HepG2 (cell line): ENCODE data around the gene FGFR4. TPM values are rescaled to one million over a fixed set of nuclear protein-coding genes. Genes with fewer than 3 reads are reported as not detected.

Source experiments
- ATAC-seq: fragments of 200-7000 bp; cut with Tn5 transposase; 3 replicates; pipeline ENCODE4 v1.9.1; 2020; ENCODE audit warnings: mild to moderate bottlenecking, moderate library complexity
- BruUV-seq: library from RNA; stranded (reverse); fragments of 400-500 nt; replicated peaks from 2 replicates; lab custom pipeline; 2021; lab: Mats Ljungman, UMichigan
- CTCF ChIA-PET: fragments of 300-600 bp; formaldehyde crosslinking; extraction: SDS; loops from one replicate; lab custom pipeline; 2021; ENCODE audit warnings: low total read pairs, inconsistent platforms, low intra/inter-chr PET ratio; lab: Yijun Ruan, JAX
- POLR2A ChIA-PET: fragments of 350-600 bp; sonication (Branson Sonifier 250); formaldehyde crosslinking; loops from one replicate; lab custom pipeline; 2020; ENCODE audit warnings: antibody characterized with exemption, inconsistent platforms; lab: Yijun Ruan, JAX
- DNase-seq: peaks from one replicate; pipeline ENCODE4 v3.0.0-alpha.2; 2015; ENCODE audit warnings: low spot score
- FAIRE-seq: peaks from 3 replicates; lab custom pipeline; 2011; peaks lifted over from hg19 to GRCh38; lab: Jason Lieb, UNC
- H2AFZ ChIP-seq: one replicate; pipeline ENCODE4 v1.6.1; 2011; ENCODE audit warnings: low read length, inconsistent platforms
- H3K27ac ChIP-seq: fragments of 300-600 bp; 3 replicates; pipeline ENCODE4 v1.8.0; 2011; ENCODE audit warnings: mixed run types, mild to moderate bottlenecking, mixed read lengths, low read length, inconsistent platforms; ENCODE audit not compliant: insufficient read depth; ENCODE audit errors: extremely low read length
- H3K27me3 ChIP-seq, 2 experiments: fragments of 200-600 bp in 1 of 2; 2 replicates in 1 of 2; 3 replicates in 1 of 2; pipeline versions ENCODE4 v1.6.0 to v1.8.0; 2011; ENCODE audit warnings: low read length in 2 of 2, mild to moderate bottlenecking in 2 of 2, moderate library complexity in 2 of 2, inconsistent platforms in 1 of 2; ENCODE audit not compliant: insufficient read depth in 2 of 2, control insufficient read depth in 1 of 2
- H3K36me3 ChIP-seq, 2 experiments: fragments of 200-600 bp in 1 of 2; replicated peaks in 1 of 2; 2 replicates in 1 of 2; 3 replicates in 1 of 2; pipeline versions ENCODE4 v1.5.1 to v1.8.0; 2011; ENCODE audit warnings: low read length in 2 of 2, inconsistent platforms in 1 of 2; ENCODE audit not compliant: insufficient read depth in 2 of 2, control insufficient read depth in 1 of 2
- H3K4me1 ChIP-seq: 2 replicates; pipeline ENCODE4 v1.5.1; 2012; ENCODE audit warnings: low read length, inconsistent platforms; ENCODE audit not compliant: insufficient read depth
- H3K4me2 ChIP-seq: 2 replicates; pipeline ENCODE4 v1.6.0; 2011; ENCODE audit warnings: low read depth, low read length, inconsistent platforms
- H3K4me3 ChIP-seq, 3 experiments: fragments of 200-600 bp in 1 of 3; sonication (generic), shearing (Covaris generic) in 1 of 3; replicated peaks in 1 of 3; 2 replicates each; pipeline ENCODE4 v1.5.1; 2011 to 2016; ENCODE audit warnings: low read length in 3 of 3, inconsistent platforms in 2 of 3, low read depth in 2 of 3, mild to moderate bottlenecking in 2 of 3, control low read depth in 1 of 3, mixed read lengths in 1 of 3; ENCODE audit not compliant: insufficient read depth in 1 of 3
- H3K79me2 ChIP-seq: one replicate; pipeline ENCODE4 v1.6.1; 2011; ENCODE audit warnings: low read length, inconsistent platforms; ENCODE audit not compliant: insufficient read depth
- H3K9ac ChIP-seq: 2 replicates; pipeline ENCODE4 v1.6.0; 2011; ENCODE audit warnings: mild to moderate bottlenecking, low read depth, low read length, inconsistent platforms; ENCODE audit not compliant: insufficient read depth
- H3K9me3 ChIP-seq: 2 replicates; pipeline ENCODE4 v1.5.1; 2012; ENCODE audit warnings: mild to moderate bottlenecking, low read length
- H4K20me1 ChIP-seq: 2 replicates; pipeline ENCODE4 v1.6.0; 2011; ENCODE audit warnings: inconsistent platforms, mild to moderate bottlenecking, low read length, moderate library complexity; ENCODE audit not compliant: insufficient read depth
- HDAC1 ChIP-seq: sonication (generic); formaldehyde crosslinking; IDR thresholded peaks from 2 replicates; pipeline ENCODE4 v1.5.1; 2020; ENCODE audit warnings: mild to moderate bottlenecking, missing genetic modification reagents
- HDAC2 ChIP-seq: sonication (generic); formaldehyde crosslinking; IDR thresholded peaks from 2 replicates; pipeline ENCODE4 v1.4.0; 2020; ENCODE audit warnings: missing genetic modification reagents
- MAX ChIP-seq: IDR thresholded peaks from 2 replicates; pipeline ENCODE4 v1.6.1; 2012; ENCODE audit warnings: inconsistent platforms
- THRA ChIP-seq: sonication (generic); formaldehyde crosslinking; IDR thresholded peaks from 2 replicates; pipeline ENCODE4 v1.4.0; 2020; ENCODE audit warnings: missing genetic modification reagents, borderline replicate concordance
- ZIK1 ChIP-seq: sonication (generic); formaldehyde crosslinking; IDR thresholded peaks from 2 replicates; pipeline ENCODE4 v1.5.0; 2020; ENCODE audit warnings: mild to moderate bottlenecking, low read depth, missing genetic modification reagents, borderline replicate concordance
- WGBS: methylation state at CpG from one replicate; pipeline ENCODE4 v1.1.6; 2017; ENCODE audit warnings: low lambda C conversion rate; 5-methylcytosine and 5-hydroxymethylcytosine counted together
- in situ Hi-C: cut with HindIII; loops from 2 replicates; pipeline ENCODE4 v1.10.0; 2017; ENCODE audit warnings: low pct_unique_long_range_greater_than_20kb; ENCODE audit not compliant: extremely low pct_ligation_motif_present
- intact Hi-C: fragments of 100-400 bp; cut with micrococcal nuclease; formaldehyde crosslinking; loops from one replicate; pipeline ENCODE4 v1.10.0; 2022; ENCODE audit not compliant: unreplicated experiment
- polyA plus RNA-seq, 8 experiments: library from polyadenylated mRNA; depleted of rRNA in 3 of 8; stranded (reverse) in 7 of 8; unstranded in 1 of 8; fragments of >200 nt; fragmentation: Illumina TruSeq in 4 of 8; extraction: Trizol in 4 of 8; gene quantifications; 2 replicates each; pipeline versions ENCODE4 v1.2.1 to v1.2.3, GENCODE V29; 2011 to 2016; ENCODE audit warnings: low read depth in 4 of 8, missing spikeins in 1 of 8, mixed read lengths in 1 of 8; ENCODE audit not compliant: insufficient read depth in 1 of 8
- total RNA-seq, 5 experiments: library from RNA; depleted of rRNA; stranded (reverse); fragments of >200 nt; fragmentation: Illumina TruSeq; extraction: Trizol; gene quantifications; 2 replicates each; pipeline ENCODE4 v1.2.3, GENCODE V29; 2016; ENCODE audit warnings: low read depth in 1 of 5
- TF ChIP-seq, protein P1 (sequence below): sonication (generic); formaldehyde crosslinking; IDR thresholded peaks from 2 replicates; pipeline ENCODE4 v1.5.1; 2020; ENCODE audit warnings: mild to moderate bottlenecking, missing genetic modification reagents, moderate library complexity
- TF ChIP-seq, protein P2 (sequence below): sonication (generic); formaldehyde crosslinking; IDR thresholded peaks from 2 replicates; pipeline ENCODE4 v1.8.0; 2022; ENCODE audit warnings: mild to moderate bottlenecking, missing genetic modification reagents

The FGFR4 gene
- total and polyA plus RNA-seq, 2 of the 13 experiments (the other 11 are each of a cell fraction or from before 2014, with no cell fraction given): 129 to 219 TPM

GRCh38 chr5:177133096-177133852, 46.6 kb downstream of the FGFR4 start, which contains the start of gene NSD1:
TSS of gene NSD1 (plus strand) at chr5:177133773. CDS start at chr5:177135104, 1,331 bp downstream.
- peaks cover 0 to 11% of the 10 kb centered on the region in 2 experiments; a peak in 2 of 5 replicates for H3K27me3 ChIP-seq
- DNase-seq (no peak), ATAC-seq (no peak), FAIRE-seq (no peak)
- no peaks in the 10 kb centered on the region for H3K79me2 ChIP-seq
- no peaks in the 10 kb centered on the region for H3K4me1 ChIP-seq
- BruUV-seq: no TSS peak
- no peak within 1 kb of the TSS for H2AFZ ChIP-seq
- peak within 1 kb of the TSS; percentile 45 for H3K4me2 ChIP-seq
- H3K4me3 ChIP-seq: peak within 1 kb of the TSS in 2 of 3 experiments; percentile 16 to 23; a peak in 1 of 6 replicates
- in situ Hi-C loops (no loop called here), intact Hi-C loops (no loop called here)
- POLR2A ChIA-PET: no interaction called here
- CTCF ChIA-PET: no interaction called here
- WGBS: 90% methylated on average over 68 of the region's 93 CpGs
- no peaks in the 10 kb centered on the region for H3K36me3 ChIP-seq
- H3K27ac ChIP-seq: no peak within 1 kb of the TSS
- TF ChIP-seq MAX (no peak), ZIK1 (CRISPR knock-in tag) (no peak), HDAC1 (no peak), HDAC2 (CRISPR knock-in tag) (no peak)
- H3K9me3 ChIP-seq: no peaks in the 10 kb centered on the region
- no peaks in the 10 kb centered on the region for H4K20me1 ChIP-seq
- no peak within 1 kb of the TSS for H3K9ac ChIP-seq

GRCh38 chr5:177133853-177134696, 47.4 kb downstream of the FGFR4 start:
- no peak for FAIRE-seq
- 71% methylated on average over 28 of the region's 83 CpGs for WGBS
- ChIA-PET POLR2A (no interaction called here), CTCF (no interaction called here)
- Histone ChIP-seq H3K27ac (no peak overlapping the region), H3K4me3 (peak overlapping the region in 2 of 3 experiments; percentile 16 to 23; a peak in 1 of 6 replicates), H3K4me1 (no peaks in the 10 kb centered on the region), H3K9ac (no peak overlapping the region), H3K4me2 (peak overlapping the region; percentile 45), H3K79me2 (no peaks in the 10 kb centered on the region), H3K9me3 (no peaks in the 10 kb centered on the region), H4K20me1 (no peaks in the 10 kb centered on the region), H3K36me3 (no peaks in the 10 kb centered on the region), H2AFZ (no peak overlapping the region), H3K27me3 (peaks cover 0 to 11% of the 10 kb centered on the region in 2 experiments; a peak in 2 of 5 replicates)
- BruUV-seq: no TSS peak
- intact Hi-C loops (no loop called here), in situ Hi-C loops (no loop called here)
- DNase-seq: no peak
- ATAC-seq: peak; percentile 56; the same call in 2 of the 3 replicates
- TF ChIP-seq, protein P1, sequence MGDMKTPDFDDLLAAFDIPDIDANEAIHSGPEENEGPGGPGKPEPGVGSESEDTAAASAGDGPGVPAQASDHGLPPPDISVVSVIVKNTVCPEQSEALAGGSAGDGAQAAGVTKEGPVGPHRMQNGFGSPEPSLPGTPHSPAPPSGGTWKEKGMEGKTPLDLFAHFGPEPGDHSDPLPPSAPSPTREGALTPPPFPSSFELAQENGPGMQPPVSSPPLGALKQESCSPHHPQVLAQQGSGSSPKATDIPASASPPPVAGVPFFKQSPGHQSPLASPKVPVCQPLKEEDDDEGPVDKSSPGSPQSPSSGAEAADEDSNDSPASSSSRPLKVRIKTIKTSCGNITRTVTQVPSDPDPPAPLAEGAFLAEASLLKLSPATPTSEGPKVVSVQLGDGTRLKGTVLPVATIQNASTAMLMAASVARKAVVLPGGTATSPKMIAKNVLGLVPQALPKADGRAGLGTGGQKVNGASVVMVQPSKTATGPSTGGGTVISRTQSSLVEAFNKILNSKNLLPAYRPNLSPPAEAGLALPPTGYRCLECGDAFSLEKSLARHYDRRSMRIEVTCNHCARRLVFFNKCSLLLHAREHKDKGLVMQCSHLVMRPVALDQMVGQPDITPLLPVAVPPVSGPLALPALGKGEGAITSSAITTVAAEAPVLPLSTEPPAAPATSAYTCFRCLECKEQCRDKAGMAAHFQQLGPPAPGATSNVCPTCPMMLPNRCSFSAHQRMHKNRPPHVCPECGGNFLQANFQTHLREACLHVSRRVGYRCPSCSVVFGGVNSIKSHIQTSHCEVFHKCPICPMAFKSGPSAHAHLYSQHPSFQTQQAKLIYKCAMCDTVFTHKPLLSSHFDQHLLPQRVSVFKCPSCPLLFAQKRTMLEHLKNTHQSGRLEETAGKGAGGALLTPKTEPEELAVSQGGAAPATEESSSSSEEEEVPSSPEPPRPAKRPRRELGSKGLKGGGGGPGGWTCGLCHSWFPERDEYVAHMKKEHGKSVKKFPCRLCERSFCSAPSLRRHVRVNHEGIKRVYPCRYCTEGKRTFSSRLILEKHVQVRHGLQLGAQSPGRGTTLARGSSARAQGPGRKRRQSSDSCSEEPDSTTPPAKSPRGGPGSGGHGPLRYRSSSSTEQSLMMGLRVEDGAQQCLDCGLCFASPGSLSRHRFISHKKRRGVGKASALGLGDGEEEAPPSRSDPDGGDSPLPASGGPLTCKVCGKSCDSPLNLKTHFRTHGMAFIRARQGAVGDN (CRISPR knock-in tag): peak; percentile 48
- TF ChIP-seq, protein P2, sequence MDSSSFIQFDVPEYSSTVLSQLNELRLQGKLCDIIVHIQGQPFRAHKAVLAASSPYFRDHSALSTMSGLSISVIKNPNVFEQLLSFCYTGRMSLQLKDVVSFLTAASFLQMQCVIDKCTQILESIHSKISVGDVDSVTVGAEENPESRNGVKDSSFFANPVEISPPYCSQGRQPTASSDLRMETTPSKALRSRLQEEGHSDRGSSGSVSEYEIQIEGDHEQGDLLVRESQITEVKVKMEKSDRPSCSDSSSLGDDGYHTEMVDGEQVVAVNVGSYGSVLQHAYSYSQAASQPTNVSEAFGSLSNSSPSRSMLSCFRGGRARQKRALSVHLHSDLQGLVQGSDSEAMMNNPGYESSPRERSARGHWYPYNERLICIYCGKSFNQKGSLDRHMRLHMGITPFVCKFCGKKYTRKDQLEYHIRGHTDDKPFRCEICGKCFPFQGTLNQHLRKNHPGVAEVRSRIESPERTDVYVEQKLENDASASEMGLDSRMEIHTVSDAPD (CRISPR knock-in tag): no peak
- TF ChIP-seq THRA (CRISPR knock-in tag): no peak
